ENCODE data around the gene EDARADD.
"Not testable (repeated sequence)": the region's sequence is repeated elsewhere in the genome, so short reads cannot be mapped to it uniquely, and the experiment has no call there.

The EDARADD gene

GRCh38 chr1:236486356-236487002, 92.4 kb downstream of the EDARADD start:
- no peak for DNase-seq (ENCODE audit: low read depth)

- DNase-seq (ENCODE audit: low read depth) = not testable (repeated sequence)
Measured at GRCh38 chr1:236489161-236489560, 95.1 kb downstream of the EDARADD start.

- DNase-seq (ENCODE audit: low read depth) = peak; percentile 56
Measured at GRCh38 chr1:236489710-236490377, 95.8 kb downstream of the EDARADD start.

- no peak for DNase-seq (ENCODE audit: low read depth)
Measured at GRCh38 chr1:236491469-236492136, 97.5 kb downstream of the EDARADD start.

GRCh38 chr1:236492378-236492777, 98.3 kb downstream of the EDARADD start:
- peak; percentile 41 for DNase-seq (ENCODE audit: low read depth)

GRCh38 chr1:236494082-236494481, 100.0 kb downstream of the EDARADD start:
- no peak for DNase-seq (ENCODE audit: low read depth)

GRCh38 chr1:236494586-236495466, 100.7 kb downstream of the EDARADD start:
- DNase-seq (ENCODE audit: low read depth) = peak; percentile 87

- peak; percentile 61 for DNase-seq (ENCODE audit: low read depth)
Measured at GRCh38 chr1:236495467-236496112, 101.5 kb downstream of the EDARADD start.

GRCh38 chr1:236497908-236498307, 103.8 kb downstream of the EDARADD start:
- no peak for DNase-seq (ENCODE audit: low read depth)

- no peak for DNase-seq (ENCODE audit: low read depth)
Measured at GRCh38 chr1:236501093-236501492, 107.0 kb downstream of the EDARADD start.

GRCh38 chr1:236502579-236502971, 108.5 kb downstream of the EDARADD start:
- DNase-seq (ENCODE audit: low read depth) = peak; percentile 89

- DNase-seq (ENCODE audit: low read depth) = peak; percentile 91
Measured at GRCh38 chr1:236502972-236503639, 109.0 kb downstream of the EDARADD start.

GRCh38 chr1:236504338-236504737, 110.3 kb downstream of the EDARADD start:
- DNase-seq (ENCODE audit: low read depth) = not testable (repeated sequence)

- DNase-seq (ENCODE audit: low read depth) = peak; percentile 94
Measured at GRCh38 chr1:236507022-236507700, 113.1 kb downstream of the EDARADD start.

GRCh38 chr1:236508593-236509027, 114.5 kb downstream of the EDARADD start:
- no peak for DNase-seq (ENCODE audit: low read depth)

- no peak for DNase-seq (ENCODE audit: low read depth)
Measured at GRCh38 chr1:236509203-236509602, 115.1 kb downstream of the EDARADD start.

GRCh38 chr1:236509647-236510401, 115.7 kb downstream of the EDARADD start:
- no peak for DNase-seq (ENCODE audit: low read depth)

GRCh38 chr1:236511735-236512418, 117.8 kb downstream of the EDARADD start:
- DNase-seq (ENCODE audit: low read depth) = no peak

All from amniotic epithelial cell (primary cell).